CD4-positive, alpha-beta T cell treated with Interferon gamma for 1 hour (primary cell): ENCODE data around the gene GRAMD4.

Experiments used
- DNase-seq: peaks from one replicate; pipeline ENCODE4 v3.0.0-alpha.2; 2020

Gene GRAMD4, protein sequence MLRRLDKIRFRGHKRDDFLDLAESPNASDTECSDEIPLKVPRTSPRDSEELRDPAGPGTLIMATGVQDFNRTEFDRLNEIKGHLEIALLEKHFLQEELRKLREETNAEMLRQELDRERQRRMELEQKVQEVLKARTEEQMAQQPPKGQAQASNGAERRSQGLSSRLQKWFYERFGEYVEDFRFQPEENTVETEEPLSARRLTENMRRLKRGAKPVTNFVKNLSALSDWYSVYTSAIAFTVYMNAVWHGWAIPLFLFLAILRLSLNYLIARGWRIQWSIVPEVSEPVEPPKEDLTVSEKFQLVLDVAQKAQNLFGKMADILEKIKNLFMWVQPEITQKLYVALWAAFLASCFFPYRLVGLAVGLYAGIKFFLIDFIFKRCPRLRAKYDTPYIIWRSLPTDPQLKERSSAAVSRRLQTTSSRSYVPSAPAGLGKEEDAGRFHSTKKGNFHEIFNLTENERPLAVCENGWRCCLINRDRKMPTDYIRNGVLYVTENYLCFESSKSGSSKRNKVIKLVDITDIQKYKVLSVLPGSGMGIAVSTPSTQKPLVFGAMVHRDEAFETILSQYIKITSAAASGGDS

DNA sequence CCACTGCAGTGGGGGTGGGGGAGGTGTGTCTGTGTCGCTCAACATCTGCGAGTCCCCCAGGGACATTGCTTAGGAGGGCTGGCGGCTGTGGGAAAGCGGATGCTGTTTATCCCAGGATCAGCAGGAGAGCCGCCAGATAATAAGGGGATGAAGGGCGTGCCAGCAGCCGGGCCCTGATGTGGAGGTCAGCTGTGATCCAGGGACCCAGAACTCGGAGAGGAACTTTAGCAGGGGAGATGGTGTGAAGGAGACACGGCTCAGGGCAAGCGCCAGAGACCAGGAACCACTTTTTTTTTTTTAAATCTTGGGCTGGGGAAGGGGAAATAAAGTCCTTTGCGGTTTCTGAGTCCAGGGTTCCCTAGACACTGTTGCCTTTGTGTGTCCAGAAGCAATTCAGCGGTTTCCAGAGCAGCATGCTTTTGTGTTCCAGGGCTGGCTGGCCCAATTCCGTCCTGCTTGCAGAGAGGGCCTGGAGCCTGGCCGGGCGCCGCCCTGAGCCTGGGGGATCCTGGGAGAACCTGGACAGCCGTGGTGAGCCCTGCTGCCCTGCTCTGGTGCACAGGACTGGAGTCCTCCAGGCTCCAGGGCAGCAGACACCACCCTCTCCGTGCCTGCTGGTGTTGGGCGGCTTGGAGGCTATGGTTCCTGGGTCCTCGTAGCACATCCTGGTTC, at the start of gene GRAMD4:
TSS of gene GRAMD4 (plus strand) at position 557 of the 672 bp plus-strand sequence. CDS start 6,414 bp downstream, outside the sequence.
- no peak for DNase-seq

DNA sequence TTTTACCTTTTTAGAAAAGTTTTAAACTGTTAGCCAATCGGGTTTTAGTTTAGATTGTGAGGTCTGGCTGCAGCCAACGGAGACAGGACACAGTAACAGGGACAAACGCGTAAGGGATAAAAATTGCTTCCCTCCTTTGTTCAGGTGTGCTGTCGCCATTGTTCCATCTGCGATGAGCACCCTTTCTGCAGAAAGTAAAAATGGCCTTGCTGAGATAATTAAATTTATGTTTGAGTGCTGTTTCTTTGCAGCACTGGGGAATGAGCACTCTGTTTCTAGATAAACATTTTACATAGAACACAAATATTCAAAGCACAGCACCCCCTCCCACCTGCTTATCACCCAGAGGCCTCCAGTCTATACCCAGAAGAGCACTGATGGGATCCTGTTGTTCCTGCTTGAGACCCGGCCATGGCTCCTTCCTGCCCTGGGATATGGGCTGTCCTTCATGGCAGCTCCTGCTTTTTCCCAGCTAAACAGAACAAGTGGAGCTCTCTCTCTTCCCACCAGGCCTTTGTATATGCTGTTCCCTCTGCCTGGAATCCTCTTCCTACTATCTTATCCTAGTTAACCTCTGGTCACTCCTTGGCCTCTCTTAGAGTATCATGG, 48.4 kb upstream of the GRAMD4 start:
- no peak for DNase-seq

DNA sequence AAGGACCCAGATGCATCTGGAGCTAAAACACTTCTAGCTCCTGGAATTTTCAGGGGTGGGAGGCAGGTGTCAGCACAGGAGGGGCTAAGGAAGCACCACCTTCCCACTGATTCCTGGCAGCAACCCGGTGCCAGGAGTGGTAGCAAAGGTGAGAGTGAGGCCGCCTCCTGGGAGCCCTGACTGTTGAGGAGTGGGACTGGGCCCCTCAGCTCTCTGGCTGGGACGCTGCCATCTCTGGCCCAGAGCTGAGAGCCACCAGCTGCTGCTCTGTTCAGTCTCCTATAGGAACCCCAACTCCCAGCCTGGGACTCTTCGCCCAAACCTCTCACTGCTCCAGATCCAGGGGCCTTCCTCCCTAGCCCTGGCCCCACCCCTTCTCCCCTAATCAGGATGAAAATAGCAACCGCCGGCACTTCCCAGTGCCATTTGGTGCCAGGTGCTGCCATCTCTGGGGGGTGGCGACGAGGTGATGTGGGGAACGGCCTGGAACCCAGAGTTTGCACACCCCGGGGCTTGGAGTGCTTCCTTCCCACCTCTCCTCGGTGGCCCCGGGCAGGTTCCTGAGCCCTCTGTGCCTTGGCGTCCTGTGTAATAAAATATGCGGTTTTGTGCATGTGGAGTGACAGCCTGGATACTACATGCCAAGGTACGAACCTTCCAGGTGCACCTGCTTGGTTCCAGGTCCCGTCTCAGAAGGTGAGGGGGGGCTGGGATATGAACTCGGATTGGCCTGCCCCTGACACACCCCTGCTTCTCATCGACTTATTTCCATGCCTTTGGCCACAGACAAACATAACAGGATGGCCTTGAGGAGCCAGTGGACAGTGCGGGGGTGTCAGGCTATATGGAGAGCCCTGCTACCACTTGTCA, 47.0 kb upstream of the GRAMD4 start:
- no peak for DNase-seq

DNA sequence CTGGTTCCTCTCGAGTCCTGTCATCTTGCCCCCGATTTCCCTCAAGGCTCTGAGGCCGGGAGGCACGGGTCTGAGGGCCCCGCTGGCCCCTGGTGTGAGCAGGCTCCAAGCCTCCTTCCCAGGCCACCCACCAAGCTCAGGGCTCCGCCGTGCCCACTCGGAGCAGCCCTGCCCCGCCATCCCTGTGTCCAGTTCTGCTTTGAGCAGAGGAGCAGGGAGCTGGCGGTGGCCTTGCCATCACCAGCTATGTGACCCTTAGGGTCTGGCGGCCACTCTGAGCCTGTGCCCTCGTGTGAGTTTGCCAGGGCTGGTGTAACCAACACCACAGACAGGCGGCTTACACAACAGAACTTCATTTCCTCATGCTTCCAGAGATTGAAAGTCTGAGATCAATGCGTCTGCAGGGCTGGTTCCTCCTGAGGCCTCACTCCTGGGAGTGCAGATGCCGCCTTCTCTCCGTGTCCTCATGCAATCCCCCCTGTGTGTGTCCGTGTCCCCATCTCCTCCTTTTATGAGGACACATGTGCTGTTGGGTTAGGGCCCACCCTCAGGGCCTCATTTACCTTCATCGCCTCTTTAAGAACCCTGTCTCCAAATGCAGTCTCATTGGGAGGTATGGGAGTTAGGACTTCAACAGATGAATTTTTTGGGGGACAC, 46.3 kb upstream of the GRAMD4 start:
- DNase-seq, result no peak

DNA sequence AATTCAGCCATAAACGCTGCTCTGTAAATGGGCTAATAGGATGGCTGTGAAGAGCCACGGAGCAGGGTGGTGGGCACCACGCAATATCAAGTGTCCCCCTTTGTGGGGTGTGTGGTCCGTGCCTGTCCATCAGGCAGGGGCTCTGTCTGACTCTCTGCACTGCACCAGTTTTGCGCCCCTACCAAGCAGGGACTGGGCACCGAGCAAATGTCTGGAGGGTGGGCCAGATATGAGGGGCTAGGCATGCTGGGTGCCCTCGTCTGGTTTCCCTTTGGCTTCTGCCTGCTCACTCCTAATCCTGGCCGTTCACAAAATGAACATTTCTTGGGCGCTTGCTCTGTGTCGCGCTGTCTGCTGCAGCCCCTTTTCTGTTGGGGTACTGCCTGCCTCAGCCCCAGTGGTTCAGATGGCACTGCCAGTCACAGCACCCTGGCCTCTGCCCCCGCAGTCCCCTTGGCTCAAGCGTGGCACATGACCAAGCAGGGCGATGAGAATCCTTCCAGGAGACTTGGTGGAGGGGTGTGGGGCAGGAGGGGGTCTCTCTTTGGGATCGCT, 45.7 kb upstream of the GRAMD4 start:
- no peak for DNase-seq

DNA sequence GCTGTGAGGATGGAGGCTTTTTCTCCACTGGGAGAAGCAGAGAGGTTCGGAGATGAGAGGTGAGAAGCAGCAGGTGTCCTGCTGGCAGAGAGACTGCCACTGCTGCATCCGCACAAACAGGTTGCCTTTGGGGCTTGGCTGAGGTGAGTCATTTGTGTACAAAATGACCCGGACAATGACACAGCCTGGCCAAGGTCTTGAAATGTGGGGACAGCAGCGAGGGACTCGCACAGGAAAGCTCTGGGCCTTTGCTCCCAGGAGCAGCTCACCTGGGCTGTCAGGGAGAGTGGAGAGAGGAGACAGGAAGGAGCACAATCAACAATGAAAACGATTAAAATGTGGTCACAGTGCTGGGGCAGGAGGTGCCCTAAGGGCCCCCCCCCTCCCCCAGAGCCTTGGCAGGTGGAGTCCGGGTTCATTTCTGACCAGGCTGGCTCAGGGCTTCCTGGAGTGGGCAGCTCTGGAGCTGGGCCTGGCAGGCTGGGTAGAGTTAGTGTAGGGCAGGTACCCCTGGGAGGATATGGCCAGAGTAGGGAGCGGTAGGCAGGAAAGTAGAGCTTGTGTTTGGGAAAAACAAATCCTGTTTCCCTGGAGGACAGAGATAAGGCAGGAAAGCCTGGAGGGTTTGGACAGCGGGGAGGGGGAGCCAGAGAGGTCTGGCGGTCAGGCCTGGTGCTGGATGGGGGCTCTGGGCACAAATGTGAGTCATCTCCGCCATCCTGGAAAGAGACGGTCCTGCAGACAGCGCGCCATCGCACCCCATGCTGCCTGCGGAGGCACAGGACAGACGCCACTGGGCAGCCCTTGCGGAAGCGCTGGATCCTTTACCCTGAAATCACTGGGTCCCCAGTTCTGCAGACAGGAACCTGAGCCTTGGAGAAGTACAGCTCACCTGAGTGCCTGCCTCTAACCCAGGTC, 44.9 kb upstream of the GRAMD4 start:
- no peak for DNase-seq

DNA sequence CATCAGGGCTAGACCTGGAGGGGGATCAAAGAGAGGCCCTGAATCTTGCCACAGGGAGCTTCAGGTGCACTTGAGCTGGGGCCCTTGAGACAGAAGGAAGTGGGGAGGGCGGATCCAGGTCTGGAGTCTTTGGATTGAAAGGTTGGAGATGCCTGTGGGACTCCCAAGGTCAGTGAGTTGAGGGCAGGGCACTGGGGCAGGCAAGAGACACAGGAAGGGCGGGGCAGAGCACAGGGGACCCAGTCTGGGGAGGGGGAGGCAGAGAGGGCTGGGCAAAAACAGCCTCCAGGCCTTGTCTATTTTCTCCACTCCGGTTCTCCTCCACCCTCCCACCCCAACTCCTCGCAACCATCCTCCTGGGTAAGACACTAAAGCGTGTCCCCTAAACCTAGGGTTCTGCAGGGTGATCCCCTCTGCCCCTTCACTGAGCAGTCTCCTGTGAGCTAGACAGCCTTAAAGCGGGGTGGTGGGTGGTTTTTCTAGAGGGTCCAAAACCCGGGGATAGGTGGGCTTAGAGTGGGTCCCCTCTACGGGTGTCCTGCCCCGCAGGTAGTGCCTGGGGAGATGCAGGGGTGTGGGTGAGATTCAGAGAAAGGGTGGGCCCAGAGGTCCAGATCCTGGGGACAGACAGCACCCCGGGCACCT, 44.2 kb upstream of the GRAMD4 start:
- DNase-seq, result no peak

DNA sequence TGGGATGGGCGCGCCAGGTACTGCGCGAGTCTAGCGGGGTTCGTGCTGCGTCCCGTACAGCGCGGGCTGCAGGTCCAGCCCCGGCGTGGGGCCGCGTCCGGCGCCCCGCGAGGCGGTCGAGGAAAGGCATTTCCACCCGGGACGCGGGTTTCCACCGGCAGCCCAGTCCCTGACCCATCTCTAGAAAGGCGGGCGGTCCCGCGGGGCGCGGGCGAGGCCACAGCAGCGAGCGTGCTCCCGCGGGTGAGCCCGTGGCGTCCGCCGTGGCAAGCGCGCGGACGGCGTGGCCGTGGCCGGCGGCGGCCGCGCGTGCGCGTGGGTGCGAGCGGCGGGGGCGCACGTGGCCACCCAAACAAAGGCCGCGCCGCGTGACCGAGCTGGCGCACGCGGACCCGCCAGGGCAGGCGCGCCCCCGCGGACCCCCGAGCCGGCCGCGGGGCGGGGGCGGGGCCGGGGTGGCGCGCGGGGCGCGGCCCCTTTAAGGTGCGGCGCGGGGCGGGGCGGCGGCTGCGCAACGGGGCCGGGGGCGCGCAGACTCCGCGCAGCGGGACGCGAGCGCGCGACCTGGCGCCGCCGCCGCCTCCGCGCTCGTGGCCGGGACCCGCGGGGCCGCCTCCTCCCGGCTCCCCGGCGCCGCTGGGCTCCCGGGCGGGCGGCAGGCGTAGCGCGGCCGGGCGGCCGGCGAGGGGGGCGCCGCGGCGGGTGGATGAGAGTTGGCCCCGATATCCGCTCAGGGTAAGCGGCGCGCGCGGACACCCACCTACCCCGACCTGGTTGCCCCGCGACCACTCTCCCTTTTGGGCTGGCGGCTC, 43.4 kb upstream of the GRAMD4 start:
- peak; percentile 50 for DNase-seq

DNA sequence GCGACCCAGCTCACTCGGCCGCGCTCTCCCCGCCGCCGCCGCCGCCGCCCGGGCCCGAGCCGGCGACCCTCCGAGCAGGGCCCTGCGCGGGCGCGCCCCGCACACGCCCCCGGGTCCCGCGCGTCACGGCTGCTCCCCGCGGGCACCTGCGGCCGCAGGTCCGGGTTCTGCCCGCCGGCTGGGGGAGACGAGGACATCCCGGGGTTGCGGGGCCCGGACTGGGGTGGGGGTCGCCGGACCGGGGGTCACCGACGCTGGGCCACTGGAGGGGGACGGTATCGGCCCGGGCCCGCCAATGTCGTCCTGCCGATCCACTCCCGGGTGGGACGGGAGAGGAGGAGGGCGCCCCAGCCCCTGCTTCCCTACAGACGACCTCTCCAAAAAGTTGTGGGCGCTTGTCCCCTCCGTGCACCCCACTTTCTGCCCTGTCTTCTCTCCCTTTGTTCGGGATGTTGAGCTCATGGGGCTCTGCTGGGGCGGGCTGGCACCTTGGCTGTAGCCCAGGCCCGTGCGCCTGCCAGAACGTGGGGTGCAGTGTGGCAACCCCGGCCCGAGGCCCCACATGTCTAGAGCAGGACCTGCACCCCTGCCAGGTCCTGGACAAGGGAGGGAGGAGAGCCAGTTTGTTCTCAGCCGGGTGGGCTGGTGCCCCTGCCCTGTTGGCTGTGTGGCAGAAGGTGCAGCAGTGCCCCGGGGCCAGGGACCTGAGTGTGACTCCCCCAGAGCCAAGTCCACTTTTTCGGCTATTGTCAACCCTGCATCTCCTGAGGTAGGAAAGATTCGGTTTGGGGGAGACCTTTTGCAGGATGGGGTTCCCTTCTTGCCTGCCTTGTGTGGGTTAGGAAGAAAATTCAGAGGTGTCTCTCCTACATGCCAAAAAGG, 42.6 kb upstream of the GRAMD4 start:
- DNase-seq, result no peak

DNA sequence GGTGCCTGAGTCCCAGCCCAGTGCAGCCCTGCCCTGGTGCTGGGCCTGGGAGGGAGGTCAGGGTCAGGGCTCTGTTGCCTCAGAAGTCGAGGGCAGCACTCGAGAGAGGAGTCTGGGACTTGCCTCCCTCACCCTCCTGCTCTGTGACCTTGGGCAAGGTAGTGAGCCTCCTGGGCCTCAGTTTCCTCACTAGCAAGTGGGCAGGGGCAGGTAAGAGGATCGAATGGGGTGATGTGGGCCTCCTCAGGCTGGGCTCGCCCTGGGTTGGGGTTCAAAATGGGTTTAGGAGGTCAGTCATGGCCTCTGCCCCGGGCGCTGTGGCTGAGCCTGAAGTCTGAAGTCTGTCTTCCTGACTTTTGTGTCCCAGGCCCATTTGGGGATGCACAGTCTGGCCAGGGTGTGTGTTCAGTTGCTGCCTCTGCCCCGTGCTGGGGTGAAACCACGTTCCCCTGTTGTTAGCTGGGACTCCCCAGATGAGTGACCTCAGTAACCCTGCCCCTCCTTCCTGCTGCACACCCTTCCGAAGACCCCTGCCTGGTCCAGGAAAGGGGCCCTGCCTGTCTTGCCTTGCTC, 41.8 kb upstream of the GRAMD4 start:
- DNase-seq, result no peak

DNA sequence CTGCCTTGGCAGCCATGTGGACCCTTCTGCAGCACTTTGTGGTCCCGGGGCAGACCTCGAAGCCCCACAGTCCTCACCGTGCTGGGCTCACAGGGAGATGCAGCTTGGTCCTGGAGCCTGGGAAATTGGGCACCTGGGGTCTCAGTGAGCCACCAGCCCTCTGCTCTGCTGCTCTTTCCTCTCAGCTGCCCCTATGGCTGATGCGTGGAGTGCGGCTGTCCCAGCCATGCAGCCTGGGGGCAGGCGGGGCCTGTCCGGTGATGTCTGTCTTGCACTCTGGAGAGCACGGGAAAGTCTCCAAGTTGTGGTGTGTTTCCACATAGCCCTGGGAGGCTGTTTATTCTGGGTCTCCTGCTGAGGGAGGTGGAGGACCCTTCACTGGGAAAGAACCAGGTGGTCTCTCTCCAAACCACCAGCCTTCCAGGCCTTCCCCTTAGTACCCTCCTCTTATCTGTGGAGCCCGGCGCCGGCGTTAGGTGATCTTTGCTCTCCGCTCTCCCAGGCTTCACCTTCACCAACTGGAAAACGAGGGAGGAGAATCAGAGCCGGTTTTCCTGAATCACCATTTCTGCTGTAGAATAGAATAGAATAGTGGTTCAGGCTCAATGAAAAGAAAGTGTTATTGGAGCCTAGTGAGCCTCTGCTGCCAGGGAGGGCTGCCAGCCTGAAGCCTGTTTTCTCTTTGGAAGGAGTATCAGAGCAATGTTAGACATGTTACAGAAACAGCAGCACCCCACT, 41.2 kb upstream of the GRAMD4 start:
- DNase-seq, result no peak

DNA sequence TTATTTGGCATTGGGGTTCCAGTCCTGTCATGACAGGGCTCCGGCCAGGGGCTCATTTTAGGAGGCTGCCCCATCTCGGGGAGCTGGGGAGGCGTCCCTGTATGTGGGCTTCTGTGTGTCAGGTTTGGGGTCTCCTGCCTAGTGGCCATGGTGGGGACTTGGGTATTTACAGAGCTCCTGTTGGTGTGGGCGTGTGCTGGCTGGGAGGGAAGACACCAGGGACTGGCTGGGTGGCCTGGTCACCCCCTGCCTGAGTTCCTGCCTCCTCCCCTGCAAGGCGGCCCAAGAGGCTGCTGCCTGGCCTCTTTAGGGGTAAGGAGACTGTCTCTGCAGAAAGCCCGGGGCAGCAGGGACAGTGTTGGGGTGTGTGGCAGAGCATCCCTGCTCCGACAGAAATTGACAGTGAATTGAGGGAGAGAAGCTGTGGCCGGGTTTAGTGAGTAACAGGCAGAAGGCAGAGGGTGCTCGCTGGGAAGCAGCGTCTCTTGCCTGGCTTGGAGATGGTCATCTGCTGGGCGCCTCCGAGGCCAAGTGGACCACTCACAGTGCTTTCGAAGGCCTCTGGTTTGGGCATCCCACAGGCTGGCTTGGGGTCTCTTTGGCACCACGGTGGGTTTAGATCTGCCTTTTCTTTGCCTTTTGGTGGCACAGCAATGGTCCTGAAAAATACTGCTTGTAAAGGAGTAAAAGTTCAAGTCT, 40.3 kb upstream of the GRAMD4 start:
- DNase-seq, result no peak

DNA sequence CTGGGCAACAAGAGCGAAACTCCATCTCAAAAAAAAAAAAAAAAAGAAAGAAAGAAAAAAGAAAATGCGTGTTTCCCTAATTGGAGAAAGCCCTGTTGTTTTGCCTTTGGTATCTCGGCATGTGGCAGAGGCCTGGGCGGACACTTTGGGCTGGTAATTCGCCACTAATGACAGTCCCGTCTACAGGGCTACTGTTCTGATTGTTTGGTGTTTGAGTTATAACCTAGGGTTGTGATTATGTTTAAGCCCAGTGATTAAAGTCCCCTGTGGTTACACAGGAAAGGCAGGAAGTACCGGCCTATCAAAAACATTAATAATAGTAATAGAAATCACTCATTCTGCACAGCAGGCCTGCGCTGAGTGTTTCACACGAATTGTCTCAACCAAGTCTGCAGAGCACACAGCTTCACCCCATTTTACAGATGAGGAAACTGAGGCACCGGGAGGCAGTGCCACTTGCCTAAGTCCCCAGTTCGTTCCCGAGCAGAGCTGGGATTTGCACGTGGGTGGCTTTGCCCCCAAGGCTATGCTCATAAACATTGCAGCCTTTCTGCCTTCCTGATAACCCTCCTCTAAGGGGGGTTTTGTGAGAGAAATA, 39.1 kb upstream of the GRAMD4 start:
- DNase-seq, result no peak

DNA sequence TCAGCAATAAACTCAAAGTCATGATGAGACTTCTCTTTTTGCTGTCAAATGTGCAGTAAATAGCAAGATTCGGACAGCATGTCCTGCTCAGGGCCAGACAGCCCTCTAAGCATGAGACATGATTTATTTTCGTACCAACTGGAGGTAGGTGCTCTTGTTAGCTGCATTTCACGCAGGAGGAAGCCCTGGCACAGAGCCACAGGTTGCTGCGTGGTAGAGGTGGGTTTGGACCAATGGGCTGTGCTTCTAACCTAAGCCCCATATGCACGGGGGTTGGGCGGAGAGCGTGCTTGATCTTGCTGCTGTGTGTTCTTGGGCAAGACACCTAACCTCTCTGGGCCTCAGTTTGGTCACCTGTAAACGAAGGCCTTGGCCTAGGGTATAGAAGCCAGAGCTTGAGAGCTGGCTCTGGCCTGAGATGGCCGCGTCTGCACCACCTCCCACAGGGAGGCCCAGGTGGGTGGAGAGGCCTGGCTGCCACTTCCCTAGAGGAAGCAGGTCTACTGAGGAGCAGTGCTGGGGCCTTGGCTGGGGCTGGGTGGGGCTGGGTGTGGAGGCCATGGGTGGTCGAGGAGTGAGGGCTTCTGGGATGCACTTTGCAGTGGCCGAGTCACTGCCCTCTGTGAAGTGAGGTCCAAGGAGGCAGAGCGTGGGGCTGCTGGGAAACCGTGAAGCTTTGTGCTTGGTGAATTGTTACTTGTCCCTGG, 38.5 kb upstream of the GRAMD4 start:
- no peak for DNase-seq

DNA sequence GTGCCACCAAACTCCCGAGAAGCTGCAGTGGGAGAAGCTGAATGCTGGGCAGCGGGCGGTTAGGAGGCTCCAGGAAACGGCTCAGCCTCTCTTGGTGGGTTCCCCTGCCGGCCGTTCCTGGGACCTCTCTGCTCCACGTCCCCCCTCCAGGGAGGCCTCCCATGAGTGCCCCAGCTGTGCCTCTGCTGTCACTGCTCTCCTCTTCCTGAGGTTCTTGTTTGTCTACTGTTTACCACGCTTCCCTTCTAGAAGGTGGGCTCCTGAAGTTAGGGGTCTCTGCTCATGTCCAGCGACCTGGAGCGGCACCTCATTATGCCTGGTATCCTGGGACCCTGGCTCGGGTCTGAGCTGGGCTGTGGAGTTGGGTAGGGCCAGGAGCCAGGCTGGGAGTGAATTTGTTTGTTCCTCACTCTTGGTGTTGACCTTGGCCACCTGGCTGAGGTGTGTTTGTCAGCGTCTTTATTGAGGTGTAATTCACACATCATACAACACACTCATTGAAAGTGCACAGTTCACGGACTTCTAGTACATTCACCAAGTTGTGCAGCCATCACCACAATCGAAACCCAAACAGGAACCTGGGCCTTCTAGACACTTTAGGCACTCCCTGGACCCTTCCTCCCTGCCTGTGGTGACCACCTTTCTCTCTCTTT, 37.8 kb upstream of the GRAMD4 start:
- DNase-seq, result no peak
